ENCODE measurements around the gene RAB4B.
"Not testable (repeated sequence)": the region's sequence is repeated elsewhere in the genome, so short reads cannot be mapped to it uniquely, and the experiment has no call there.

RAB4B gene

DNA sequence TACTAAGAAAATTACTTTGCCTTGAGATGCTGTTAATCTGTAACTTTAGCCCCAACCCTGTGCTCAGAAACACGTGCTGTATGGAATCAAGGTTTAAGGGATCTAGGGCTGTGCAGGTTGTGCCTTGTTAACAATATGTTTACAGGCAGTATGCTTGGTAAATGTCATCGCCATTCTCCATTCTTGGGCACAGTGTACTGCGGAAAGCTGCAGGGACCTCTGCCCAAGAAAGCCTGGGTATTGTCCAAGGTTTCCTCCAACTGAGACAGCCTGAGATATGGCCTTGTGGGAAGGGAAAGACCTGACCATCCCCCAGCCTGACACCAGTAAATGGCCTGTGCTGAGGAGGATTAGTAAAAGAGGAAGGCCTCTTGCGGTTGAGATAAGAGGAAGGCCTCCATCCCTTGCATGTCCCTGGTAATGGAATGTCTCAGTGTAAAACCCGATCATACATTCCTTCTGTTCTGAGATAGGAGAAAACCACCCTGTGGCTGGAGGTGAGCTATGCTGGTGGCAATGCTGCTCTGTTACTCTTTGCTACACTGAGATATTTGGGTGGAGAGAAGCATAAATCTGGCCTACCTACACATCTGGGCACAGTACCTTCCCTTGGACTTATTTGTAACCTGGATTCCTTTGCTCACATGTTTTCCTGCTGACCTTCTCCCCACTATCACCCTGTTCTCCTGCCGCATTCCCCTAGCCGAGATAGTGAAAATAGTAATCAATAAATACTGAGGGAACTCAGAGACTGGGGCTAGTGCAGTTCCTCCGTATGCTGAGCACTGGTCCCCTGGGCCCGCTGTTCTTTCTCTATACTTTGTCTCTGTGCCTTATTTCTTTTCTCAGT lies 44.9 kb downstream of the RAB4B start:
- DNase-seq (ENCODE audit: low read depth in 2 of 2), result not testable (repeated sequence)

DNA sequence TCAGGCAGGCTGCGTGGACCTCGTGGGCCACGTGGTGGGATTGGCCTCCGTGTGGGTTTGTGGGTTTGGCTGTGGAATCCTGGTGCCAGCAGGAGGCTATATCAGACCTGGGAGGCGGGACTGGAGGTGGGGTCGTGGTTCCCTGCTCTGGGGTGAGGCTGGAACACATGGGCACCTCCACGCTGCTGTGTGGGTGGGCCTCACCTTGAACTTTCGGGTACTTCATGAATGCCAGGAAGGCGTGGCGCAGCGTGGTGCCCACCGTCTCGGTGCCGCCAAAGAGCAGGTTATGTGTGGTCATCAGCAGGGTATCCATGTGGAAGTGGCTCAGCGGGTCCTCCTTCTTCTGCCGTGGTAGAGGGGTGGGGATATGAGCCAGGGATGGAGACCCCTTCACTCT lies 46.9 kb downstream of the RAB4B start:
- not testable (repeated sequence) for DNase-seq (ENCODE audit: low read depth in 2 of 2)

DNA sequence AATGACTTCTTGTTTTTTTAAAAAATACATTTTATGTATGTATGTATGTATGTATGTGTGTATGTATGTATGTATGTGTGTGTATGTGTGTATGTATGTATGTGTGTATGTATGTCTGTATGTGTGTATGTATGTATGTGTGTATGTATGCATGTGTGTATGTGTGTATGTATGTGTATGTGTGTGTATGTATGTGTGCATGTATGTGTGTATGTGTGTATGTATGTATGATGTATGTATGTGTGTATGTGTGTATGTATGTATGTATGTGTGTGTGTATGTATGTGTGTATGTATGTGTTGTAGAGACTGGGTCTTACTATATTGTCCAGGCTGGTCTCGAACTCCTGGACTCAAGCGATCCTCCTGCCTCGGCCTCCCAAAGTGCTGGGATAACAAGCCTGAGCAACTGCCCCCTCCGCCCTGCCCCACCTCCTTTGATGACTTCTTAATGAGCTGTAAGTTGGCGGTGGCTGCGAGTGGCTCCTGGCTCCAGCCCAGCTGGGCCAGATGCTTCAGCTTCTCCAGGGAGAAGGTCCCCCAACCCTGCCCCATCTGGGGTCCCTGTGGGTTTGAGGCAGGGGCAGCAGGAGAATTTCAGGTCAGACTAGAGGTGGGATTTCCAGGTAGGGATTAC lies 47.5 kb downstream of the RAB4B start:
- not testable (repeated sequence) for DNase-seq (ENCODE audit: low read depth in 2 of 2)

DNA sequence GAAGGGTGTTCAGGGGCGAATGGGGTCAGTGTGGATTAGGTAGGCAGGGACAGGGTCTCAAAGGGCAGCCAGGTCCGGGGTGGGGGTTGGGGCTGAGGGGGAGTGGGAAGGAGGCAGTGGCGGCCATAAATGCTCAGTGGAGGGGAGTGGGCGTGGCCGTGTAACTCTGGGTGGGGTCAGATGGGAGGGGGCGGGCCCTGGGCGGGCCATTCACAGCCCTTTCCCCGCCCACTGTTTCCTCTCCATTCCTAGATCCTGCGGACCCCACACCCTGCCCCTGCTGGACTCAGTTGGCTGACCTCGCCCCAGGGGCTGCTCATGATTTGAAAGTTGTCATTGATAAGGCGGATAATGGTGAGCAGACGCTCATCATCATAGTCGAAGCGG lies 48.3 kb downstream of the RAB4B start:
- not testable (repeated sequence) for DNase-seq (ENCODE audit: low read depth in 2 of 2)

DNA sequence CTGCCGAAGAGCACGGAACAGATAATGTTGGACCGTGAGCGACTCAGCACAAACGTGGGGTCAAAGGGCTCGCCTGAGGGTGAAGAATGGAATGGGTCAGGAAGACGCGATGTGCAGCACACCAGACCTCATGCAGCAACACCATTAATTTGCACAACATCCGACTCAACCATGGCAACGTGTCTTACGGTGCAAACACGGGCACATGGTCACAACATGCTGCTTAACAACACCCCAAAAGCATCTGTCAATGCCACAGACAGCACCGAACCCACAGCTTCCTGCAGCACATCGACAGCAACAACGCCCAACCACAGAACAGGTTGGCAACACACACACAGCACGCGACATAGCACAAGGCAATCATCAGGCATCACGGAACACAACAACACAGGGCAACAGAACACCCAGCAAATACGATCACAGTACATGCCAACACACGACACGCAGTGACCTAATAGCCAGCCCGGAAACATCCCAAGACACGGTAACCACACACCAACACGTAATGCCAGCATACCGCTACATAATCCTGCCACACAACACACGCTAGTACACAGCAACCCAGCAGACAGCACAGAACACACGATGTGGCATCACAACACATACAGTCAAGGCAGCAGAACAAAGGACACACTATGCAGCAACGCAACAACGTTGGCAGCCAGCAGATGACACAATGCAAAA lies 48.8 kb downstream of the RAB4B start:
- peak in 1 of 2 donors; percentile 46 for DNase-seq (ENCODE audit: low read depth in 2 of 2)

DNA sequence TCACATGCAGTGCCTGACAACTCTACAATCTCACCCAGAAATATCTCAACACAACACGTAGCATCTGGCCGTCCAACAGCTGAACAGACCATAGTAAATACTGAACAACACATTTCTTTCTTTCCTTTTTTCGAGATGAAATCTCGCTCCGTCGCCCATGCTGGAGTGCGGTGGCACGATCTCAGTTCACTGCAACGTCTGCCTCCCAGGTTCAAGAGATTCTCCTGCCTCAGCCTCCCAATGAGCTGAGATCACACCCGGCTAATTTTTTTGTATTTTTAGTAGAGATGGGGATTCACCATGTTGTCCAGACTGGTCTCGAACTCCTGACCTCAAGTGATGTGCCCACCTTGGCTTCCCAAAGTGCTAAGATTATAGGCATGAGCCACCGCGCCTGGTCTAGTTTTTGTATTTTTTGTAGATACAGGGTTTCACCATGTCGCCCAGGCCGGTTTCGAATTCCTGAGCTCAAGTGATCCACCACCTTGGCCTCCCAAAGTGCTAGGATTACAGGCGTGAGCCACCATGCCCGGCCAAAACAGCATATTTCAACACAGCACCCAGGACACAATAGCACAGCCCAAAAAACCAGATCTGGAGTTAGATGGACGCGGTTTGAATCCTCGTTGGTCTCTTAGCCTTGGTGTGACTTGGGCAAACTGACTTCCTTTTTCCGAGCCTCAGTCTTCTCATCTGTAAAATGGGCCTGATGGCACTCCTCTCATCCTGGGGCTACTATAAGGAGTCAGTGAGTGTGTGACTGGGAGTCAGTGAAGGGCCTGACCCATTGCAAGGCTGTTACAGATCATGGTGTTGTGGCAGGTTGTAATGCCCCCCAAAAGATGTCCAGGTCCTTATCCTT lies 49.6 kb downstream of the RAB4B start:
- DNase-seq (ENCODE audit: low read depth in 2 of 2), result no peak

DNA sequence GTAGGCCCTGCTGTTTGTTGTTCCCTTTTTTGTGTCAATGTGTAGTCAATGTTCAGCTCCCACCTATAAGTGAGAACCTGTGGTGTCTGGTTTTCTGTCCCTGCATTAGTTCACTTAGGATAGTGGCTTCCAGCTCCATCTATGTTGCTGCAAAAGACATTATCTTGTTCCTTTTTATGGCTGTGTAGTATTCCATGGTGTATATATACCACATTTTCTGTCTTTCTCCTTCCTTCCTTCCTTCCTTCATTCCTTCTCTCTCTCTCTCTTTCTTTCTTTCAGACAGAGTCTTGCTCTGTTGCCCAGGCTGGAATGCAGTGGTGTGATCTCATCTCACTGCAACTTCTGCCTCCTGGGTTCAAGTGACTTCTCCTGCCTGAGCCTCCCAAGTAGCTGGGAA lies 51.2 kb downstream of the RAB4B start:
- no peak for DNase-seq (ENCODE audit: low read depth in 2 of 2)

DNA sequence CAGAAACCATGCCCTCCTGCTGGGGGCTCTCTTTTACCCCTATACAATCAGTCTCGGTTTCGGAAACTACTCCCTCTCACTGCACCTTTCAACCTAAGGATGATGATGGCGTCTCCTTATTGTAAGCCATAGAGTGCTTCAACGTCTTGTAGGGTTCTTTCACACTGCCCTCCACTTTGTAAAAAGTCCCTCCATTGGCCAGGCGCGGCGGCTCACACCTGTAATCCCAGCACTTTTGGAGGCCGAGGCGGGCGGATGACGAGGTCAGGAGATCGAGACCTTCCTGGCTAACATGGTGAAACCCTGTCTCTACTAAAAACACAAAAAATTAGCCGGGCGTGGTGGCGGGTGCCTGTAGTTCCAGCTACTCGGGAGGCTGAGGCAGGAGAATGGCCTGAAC lies 52.7 kb downstream of the RAB4B start:
- DNase-seq (ENCODE audit: low read depth in 2 of 2), result not testable (repeated sequence)

DNA sequence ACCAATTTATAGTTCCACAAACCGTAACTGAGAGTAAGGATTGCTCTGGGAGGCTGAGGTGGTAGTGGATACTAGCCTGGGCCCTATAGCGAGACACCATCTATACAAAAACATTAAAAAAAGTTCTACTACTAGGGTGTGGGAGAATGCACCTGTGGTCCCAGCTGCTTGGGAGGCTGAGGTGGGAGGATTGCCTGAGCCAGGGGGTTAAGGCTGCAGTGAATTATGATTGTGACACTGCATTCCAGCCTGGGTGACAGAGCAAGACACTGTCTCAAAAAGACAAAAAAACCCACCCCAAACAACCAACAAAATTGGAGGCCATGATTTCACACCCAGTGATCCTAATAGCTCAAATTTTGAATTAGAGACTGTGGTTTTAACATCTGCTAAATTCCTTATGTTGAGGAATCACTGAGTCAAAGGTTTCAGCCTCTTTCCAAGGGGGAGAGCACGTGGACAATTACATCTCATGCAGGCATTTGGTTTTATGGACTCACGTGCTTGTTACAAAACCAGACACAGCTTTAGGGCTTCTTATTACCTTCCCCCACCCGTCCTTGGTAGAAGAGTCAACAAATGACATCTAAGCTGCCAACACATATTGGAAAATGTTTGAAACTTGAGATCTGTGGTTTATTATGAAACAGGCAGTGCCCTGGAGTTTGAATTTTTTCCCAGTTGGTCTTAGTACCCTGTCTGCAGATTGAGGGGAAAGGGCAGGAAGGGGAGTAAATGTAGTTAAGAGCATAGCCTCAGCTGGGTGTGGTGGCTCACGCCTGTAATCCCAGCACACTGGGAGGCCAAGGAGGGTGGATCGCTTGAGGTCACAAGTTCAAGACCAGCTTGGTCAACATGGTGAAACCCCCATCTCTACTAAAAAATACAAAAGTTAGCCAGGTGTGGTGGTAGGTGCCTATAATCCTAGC lies 53.7 kb downstream of the RAB4B start:
- no peak for DNase-seq (ENCODE audit: low read depth in 2 of 2)

DNA sequence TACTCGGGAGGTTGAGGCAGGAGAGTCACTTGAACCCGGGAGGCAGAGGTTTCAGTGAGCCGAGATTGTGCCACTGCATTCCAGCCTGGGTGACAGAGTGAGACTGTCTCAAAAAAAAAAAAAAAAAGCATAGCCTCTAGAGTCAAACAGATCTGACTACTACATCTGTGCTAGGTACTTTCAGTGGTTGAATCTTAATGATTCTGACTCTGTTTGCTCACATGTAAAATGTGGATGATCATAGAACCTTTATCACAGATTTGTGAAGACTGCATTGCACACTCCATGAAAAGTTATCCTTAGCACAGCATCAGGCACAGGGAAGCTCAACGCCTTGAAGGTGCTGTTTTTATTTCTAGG lies 54.4 kb downstream of the RAB4B start:
- not testable (repeated sequence) for DNase-seq (ENCODE audit: low read depth in 2 of 2)

DNA sequence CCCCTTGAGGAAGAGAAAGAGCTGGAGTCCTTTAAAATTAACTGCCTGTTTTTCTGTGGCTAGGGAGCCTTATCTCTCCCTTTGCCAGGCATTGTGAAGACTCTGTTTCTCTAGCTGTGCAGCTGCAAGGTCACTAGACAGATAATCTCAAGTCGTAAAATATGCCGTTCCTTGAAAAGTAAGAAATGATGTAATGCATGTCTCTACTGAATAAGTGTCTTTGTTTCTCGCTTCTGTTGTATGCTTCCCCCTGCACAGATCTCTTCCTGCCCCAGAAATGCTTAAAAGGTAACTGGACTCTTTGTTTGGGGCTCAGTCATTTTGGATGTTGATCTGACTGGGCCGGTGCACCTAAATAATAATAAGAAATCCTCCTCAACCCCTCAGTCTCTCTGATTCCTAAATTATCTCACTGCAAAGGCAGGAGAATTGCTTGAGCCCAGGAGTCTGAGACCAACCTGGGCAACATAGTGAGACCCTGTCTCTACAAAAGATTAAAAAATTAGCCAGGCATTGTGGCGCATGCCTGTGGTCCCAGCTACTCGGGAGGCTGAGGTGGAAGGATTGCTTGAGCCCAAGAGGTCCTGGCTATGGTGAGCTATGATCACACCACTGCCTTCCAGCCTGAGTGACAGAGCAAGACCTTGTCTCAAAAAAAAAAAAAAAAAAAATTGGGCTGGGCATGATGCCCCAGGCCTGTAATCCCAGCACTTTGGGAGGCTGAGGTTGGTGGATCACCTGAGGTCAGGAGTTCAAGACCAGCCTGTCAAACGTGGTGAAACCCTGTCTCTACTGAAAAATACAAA lies 55.9 kb downstream of the RAB4B start:
- not testable (repeated sequence) for DNase-seq (ENCODE audit: low read depth in 2 of 2)

DNA sequence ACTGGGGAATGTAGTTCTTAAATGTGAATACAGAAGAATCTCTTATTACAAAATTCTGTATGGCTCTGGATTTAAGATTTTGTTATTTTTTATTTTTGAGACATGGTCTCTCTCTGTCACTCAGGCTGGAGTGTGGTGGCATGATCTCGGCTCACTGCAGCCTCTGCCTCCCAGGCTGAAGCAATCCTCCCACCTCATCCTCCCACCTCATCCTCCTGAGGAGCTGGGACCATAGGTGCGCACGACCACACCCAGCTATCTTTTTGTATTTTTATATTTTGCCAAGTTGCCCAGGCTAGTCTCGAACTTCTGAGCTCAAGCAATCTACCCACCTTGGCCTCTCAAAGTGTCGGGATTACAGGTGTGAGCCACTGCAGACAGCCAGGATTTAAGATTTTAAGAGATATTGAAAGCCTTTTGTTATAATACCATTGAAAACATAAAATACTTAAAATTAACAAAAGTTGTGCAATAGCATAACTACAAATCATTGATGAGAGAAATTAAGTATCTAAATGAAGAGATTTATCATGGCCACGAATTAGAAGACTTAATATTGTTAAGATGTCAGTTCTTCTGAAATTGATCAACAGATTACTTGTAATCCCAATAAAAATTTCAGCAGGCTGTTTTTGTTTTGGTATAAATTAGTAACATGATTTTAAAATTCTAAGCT lies 58.8 kb downstream of the RAB4B start:
- no peak for DNase-seq (ENCODE audit: low read depth in 2 of 2)

DNA sequence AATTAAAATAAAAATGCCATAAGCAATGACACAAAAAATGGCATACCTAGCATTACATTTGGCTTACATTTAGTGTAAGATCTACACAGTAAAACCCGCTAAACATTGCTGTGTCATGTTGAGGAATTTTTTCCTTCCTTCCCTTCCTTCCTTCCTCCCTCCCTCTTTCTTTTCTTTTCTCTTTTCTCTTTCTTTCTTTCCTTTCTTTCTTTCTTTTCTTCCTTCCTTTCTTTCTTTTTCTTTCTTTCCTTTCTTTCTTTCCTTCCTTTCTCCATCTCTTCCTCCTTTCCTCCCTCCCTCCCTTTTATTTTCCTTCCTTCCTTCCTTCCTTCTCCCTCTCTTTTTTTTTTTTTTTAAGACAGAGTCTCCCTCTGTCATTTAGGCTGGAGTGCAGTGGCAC lies 60.4 kb downstream of the RAB4B start:
- DNase-seq (ENCODE audit: low read depth in 2 of 2), result not testable (repeated sequence)

DNA sequence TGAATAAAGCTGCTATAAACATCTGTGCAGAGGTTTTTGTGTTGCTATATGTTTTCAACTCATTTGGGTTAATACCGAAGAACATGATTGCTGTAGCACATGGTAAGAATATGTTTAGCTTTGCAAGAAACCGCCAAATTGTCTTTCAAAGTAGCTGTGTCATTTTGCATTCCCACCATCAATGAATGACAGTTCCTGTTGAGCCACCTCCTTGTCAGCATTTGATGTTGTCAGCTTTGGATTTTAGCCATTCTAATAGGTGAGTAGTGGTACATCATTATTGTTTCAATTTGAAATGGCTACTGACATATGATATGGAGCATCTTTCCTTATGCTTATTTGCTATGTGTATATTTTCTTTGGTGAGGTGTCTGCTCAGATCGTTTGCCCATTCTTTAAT lies 64.0 kb downstream of the RAB4B start:
- not testable (repeated sequence) for DNase-seq (ENCODE audit: low read depth in 2 of 2)

DNA sequence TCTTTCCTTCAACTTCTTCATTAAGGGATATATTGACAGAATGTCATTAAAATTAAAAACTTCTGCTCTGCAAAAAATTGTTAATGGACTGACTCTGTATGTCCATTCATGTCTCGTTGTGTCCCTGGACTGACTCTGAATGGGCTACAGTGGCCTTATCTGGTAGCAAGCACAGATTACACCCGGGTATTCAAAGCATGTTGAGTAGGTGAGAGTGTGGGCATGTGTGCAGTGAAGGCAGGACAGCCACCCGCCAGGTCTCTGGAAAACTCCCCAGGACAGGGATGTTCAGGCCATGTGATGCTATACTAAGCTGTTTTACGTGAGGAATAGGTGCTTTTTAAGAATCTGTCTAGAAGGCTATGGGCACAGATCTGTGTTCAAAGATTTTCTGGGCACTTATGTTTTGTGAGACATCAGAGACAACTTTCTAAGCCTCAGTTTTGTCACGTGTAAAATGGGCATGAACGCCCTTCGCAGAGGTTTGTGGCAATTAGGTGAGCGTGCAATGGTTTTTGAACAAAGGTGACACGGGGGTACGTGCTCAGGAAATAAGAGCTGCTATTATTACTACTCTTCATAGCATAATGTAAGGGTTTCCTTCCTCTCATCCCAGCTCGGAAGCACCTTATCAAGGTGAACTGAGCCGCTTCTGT lies 65.1 kb downstream of the RAB4B start:
- DNase-seq (ENCODE audit: low read depth in 2 of 2), result not testable (repeated sequence)

DNA sequence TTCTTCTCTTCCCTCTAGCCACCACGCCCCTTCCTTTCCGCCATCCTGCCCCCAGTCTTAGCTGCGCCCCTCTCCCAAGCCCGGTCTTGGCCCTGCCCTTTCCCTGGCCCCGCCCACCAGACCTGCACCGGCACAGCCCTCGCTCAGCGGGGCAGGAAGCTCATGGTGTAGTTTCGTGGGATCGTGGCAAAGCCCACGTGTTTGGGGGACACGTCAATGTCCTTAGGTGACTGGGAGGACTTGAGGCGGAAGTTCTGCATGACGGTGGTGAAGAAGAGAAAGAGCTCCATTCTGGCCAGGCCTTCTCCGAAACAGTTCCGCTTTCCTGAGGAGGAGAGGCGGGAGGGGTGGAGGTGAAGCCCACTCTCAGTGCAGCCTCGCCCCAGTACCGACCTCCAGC lies 65.6 kb downstream of the RAB4B start:
- DNase-seq (ENCODE audit: low read depth in 2 of 2), result peak; percentile 64 to 71
